ENCODE measurements around the gene JUP. TPM values are rescaled to one million over a fixed set of nuclear protein-coding genes. Genes with fewer than 3 reads are reported as not detected.
"Not testable (repeated sequence)": the region's sequence is repeated elsewhere in the genome, so short reads cannot be mapped to it uniquely, and the experiment has no call there.

The JUP gene
- total and polyA plus RNA-seq, 2 experiments from 2014 or later = 209 to 214 TPM

- Histone ChIP-seq H4K20me1 (ENCODE audit: insufficient read depth, poor library complexity, severe bottlenecking) (peaks cover 93% of the 10 kb centered on the region), H3K4me1 (ENCODE audit: insufficient read depth) (peaks cover 40% of the 10 kb centered on the region), H3K9me2 (replicated peaks; ENCODE audit: insufficient read depth) (no peaks in the 10 kb centered on the region), H3K36me3 (replicated peaks; ENCODE audit: insufficient read depth, low read depth) (no peaks in the 10 kb centered on the region), H3K9me3 (ENCODE audit: low read depth) (no peaks in the 10 kb centered on the region), H3K79me2 (peaks cover 96% of the 10 kb centered on the region), H3K27me3 (no peaks in the 10 kb centered on the region), H3K4me2 (no peak overlapping the region), H3K4me3 (no peak overlapping the region), H2AFZ (no peak overlapping the region), H3K27ac (no peak overlapping the region)
- no peak for TF ChIP-seq EZH2phosphoT487 (IDR thresholded peaks at IDR 0.05; ENCODE audit: low read depth, severe bottlenecking, unreplicated experiment)
- TF ChIP-seq CTCF (IDR thresholded peaks at IDR 0.05; ENCODE audit: poor library complexity) = no peak
- no peak for TF ChIP-seq EZH2 (IDR thresholded peaks at IDR 0.05; ENCODE audit: borderline replicate concordance)
- WGBS (ENCODE audit: low lambda C conversion rate, missing lambda C conversion rate) = 92% methylated on average over 1 of the region's 1 CpG
- DNase-seq (ENCODE audit: low spot score) = no peak
These were observed 6.6 kb downstream of the JUP start for GRCh38 chr17:41779954-41780353.

GRCh38 chr17:41777574-41778188 lies 8.8 kb downstream of the JUP start:
- Histone ChIP-seq H3K4me1 (ENCODE audit: insufficient read depth) (peaks cover 59% of the 10 kb centered on the region), H4K20me1 (ENCODE audit: insufficient read depth, poor library complexity, severe bottlenecking) (peaks cover 91% of the 10 kb centered on the region), H3K4me3 (no peak overlapping the region)

DNA sequence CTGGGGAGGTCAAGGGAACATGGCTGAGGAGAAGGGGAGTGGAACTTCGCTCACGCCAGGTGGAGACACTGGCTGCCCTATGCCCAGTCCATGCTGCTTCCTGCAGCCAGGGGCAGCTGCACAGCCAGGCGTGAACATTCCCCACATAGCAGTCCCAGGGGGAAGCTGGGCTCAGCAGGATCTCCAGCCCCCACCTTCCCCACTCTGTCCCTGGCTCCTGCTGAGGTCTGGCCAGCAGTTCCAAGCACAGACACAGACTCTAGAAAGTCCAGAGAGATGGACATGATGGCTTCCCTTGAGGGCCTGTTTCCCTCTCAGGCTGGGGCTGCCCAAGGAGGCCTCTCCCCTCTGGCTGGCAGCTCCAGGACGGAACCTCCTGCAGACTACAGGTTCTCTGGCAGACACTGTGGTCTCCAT lies 9.3 kb downstream of the JUP start:
- no peaks in the 10 kb centered on the region for H3K9me2 ChIP-seq (replicated peaks; ENCODE audit: insufficient read depth)
- H3K4me1 ChIP-seq (ENCODE audit: insufficient read depth) = peaks cover 62% of the 10 kb centered on the region
- peak overlapping the region; percentile 61 for H3K4me2 ChIP-seq
- H3K4me3 ChIP-seq = no peak overlapping the region
- TF ChIP-seq EZH2phosphoT487 (IDR thresholded peaks at IDR 0.05; ENCODE audit: low read depth, severe bottlenecking, unreplicated experiment) = no peak
- no peak for TF ChIP-seq EZH2 (IDR thresholded peaks at IDR 0.05; ENCODE audit: borderline replicate concordance)
- TF ChIP-seq CTCF (IDR thresholded peaks at IDR 0.05; ENCODE audit: poor library complexity) = peak; percentile 5
- DNase-seq (ENCODE audit: low spot score) = no peak
- H3K27ac ChIP-seq = peak overlapping the region; percentile 79
- WGBS (ENCODE audit: low lambda C conversion rate, missing lambda C conversion rate) = 69% methylated on average over 4 of the region's 4 CpGs
- no peaks in the 10 kb centered on the region for H3K36me3 ChIP-seq (replicated peaks; ENCODE audit: insufficient read depth, low read depth)
- H4K20me1 ChIP-seq (ENCODE audit: insufficient read depth, poor library complexity, severe bottlenecking) = peaks cover 91% of the 10 kb centered on the region
- no peaks in the 10 kb centered on the region for H3K27me3 ChIP-seq
- H3K79me2 ChIP-seq = peaks cover 93% of the 10 kb centered on the region
- H3K9me3 ChIP-seq (ENCODE audit: low read depth) = no peaks in the 10 kb centered on the region
- H2AFZ ChIP-seq = no peak overlapping the region

More at GRCh38 chr17:41777574-41778188, 8.8 kb downstream of the JUP start:
- H3K79me2 ChIP-seq = peaks cover 93% of the 10 kb centered on the region
- no peaks in the 10 kb centered on the region for H3K36me3 ChIP-seq (replicated peaks; ENCODE audit: insufficient read depth, low read depth)
- H3K27me3 ChIP-seq = no peaks in the 10 kb centered on the region
- peak; percentile 60 for DNase-seq (ENCODE audit: low spot score)
- no peak overlapping the region for H2AFZ ChIP-seq
- no peak for TF ChIP-seq CTCF (IDR thresholded peaks at IDR 0.05; ENCODE audit: poor library complexity)
- TF ChIP-seq EZH2phosphoT487 (IDR thresholded peaks at IDR 0.05; ENCODE audit: low read depth, severe bottlenecking, unreplicated experiment) = no peak
- no peak for TF ChIP-seq EZH2 (IDR thresholded peaks at IDR 0.05; ENCODE audit: borderline replicate concordance)
- no peaks in the 10 kb centered on the region for H3K9me3 ChIP-seq (ENCODE audit: low read depth)
- peak overlapping the region; percentile 79 for H3K27ac ChIP-seq
- H3K9me2 ChIP-seq (replicated peaks; ENCODE audit: insufficient read depth) = no peaks in the 10 kb centered on the region
- WGBS (ENCODE audit: low lambda C conversion rate, missing lambda C conversion rate) = 52% methylated on average over 12 of the region's 12 CpGs
- H3K4me2 ChIP-seq = peak overlapping the region; percentile 61

GRCh38 chr17:41776262-41776900 lies 10.1 kb downstream of the JUP start:
- not testable (repeated sequence) for H3K36me3 ChIP-seq (replicated peaks; ENCODE audit: insufficient read depth, low read depth); H3K9me2 ChIP-seq (replicated peaks; ENCODE audit: insufficient read depth); DNase-seq (ENCODE audit: low spot score); H3K9me3 ChIP-seq (ENCODE audit: low read depth); H3K4me3 ChIP-seq; H2AFZ ChIP-seq; H3K27me3 ChIP-seq; H3K4me2 ChIP-seq
- 94% methylated on average over 14 of the region's 14 CpGs for WGBS (ENCODE audit: low lambda C conversion rate, missing lambda C conversion rate)
- peaks cover 91% of the 10 kb centered on the region for H4K20me1 ChIP-seq (ENCODE audit: insufficient read depth, poor library complexity, severe bottlenecking)
- peak overlapping the region; percentile 79 for H3K27ac ChIP-seq
- peaks cover 61% of the 10 kb centered on the region for H3K4me1 ChIP-seq (ENCODE audit: insufficient read depth)
- H3K79me2 ChIP-seq = peaks cover 93% of the 10 kb centered on the region

Data from hepatocyte (in vitro differentiated cells).